Nephron progenitor cell (in vitro differentiated cells): ENCODE measurements around the gene IL1B.

Experiments
- DNase-seq: peaks from one replicate; pipeline ENCODE4 v3.0.0; 2021
- H3K27ac Mint-ChIP-seq: 2 replicates; pipeline ENCODE4 v1.8.0; 2021; ENCODE audit warnings: mild to moderate bottlenecking, moderate library complexity, mixed read lengths
- H3K27me3 Mint-ChIP-seq: 2 replicates; pipeline ENCODE4 v1.8.0; 2021; ENCODE audit warnings: mild to moderate bottlenecking, low read depth, mixed read lengths; ENCODE audit not compliant: poor library complexity
- H3K36me3 Mint-ChIP-seq: 2 replicates; pipeline ENCODE4 v1.8.0; 2021; ENCODE audit warnings: low read depth, mixed read lengths
- H3K4me1 Mint-ChIP-seq: 2 replicates; pipeline ENCODE4 v1.8.0; 2021; ENCODE audit warnings: mixed read lengths
- H3K4me3 Mint-ChIP-seq: 2 replicates; pipeline ENCODE4 v1.8.0; 2021; ENCODE audit warnings: mild to moderate bottlenecking, moderate library complexity, mixed read lengths
- H3K9me3 Mint-ChIP-seq: 2 replicates; pipeline ENCODE4 v1.8.0; 2021; ENCODE audit warnings: mild to moderate bottlenecking, moderate library complexity, mixed read lengths
- TF ChIP-seq, protein P1 (sequence below): fragments of 200-600 bp; sonication (generic); IDR thresholded peaks from 2 replicates; pipeline ENCODE4 v1.5.0; 2021; ENCODE audit warnings: antibody characterized with exemption

IL1B gene

DNA sequence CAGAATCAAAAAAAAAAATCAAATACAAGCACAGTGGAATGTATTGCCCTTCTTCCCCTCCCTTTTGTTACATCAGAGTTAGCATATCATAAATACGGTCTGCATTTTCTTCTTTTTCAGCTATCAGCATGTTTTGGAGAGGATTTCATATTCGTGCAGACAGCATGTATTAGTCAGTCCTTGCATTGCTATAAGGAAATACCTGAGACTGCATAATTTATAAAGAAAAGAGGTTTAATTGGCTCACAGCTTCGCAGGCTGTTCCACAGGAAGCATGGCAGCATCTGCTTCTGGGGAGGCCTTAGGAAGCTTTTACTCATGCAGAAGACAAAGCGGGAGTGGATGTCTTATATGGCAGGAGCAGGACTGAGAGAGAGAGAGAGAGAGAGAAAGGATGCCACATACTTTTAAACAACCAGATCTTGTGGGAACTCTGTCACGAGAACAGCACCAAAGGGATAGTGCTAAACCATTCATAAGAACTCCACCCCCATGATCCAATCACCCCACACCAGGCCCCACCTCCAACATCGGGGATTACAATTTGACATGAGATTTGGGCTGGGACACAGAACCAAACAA, 8.9 kb downstream of the IL1B start:
- Mint-ChIP-seq H3K9me3 (peaks cover 11% of the 10 kb centered on the region), H3K4me1 (peaks cover 8% of the 10 kb centered on the region), H3K27ac (no peak overlapping the region), H3K36me3 (no peaks in the 10 kb centered on the region), H3K27me3 (peaks cover 46% of the 10 kb centered on the region), H3K4me3 (no peak overlapping the region)
- TF ChIP-seq, protein P1, sequence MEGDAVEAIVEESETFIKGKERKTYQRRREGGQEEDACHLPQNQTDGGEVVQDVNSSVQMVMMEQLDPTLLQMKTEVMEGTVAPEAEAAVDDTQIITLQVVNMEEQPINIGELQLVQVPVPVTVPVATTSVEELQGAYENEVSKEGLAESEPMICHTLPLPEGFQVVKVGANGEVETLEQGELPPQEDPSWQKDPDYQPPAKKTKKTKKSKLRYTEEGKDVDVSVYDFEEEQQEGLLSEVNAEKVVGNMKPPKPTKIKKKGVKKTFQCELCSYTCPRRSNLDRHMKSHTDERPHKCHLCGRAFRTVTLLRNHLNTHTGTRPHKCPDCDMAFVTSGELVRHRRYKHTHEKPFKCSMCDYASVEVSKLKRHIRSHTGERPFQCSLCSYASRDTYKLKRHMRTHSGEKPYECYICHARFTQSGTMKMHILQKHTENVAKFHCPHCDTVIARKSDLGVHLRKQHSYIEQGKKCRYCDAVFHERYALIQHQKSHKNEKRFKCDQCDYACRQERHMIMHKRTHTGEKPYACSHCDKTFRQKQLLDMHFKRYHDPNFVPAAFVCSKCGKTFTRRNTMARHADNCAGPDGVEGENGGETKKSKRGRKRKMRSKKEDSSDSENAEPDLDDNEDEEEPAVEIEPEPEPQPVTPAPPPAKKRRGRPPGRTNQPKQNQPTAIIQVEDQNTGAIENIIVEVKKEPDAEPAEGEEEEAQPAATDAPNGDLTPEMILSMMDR = no peak
- no peak for DNase-seq

DNA sequence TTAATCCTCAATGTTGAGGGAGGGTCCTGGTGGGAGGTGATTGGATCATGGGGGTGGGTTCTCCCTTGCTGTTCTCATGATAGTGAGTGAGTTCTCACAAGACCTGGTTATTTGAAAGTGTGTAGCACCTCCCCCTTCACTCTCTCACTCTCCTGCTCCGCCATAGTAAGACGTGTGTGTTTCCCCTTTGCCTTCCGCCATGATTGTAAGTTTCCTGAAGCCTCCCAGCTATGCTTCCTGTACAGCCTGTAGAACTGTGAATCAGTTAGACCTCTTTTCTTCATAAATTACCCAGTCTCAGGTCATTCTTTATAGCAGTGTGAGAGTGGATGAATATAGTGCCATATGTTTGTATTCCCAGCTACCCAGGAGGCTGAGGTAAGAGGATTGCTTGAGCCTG, 9.6 kb downstream of the IL1B start:
- H3K4me3 Mint-ChIP-seq = no peak overlapping the region
- TF ChIP-seq, protein P1 = no peak
- H3K27me3 Mint-ChIP-seq = peaks cover 47% of the 10 kb centered on the region
- DNase-seq = no peak
- H3K9me3 Mint-ChIP-seq = peaks cover 11% of the 10 kb centered on the region
- no peak overlapping the region for H3K27ac Mint-ChIP-seq
- no peaks in the 10 kb centered on the region for H3K36me3 Mint-ChIP-seq
- peaks cover 8% of the 10 kb centered on the region for H3K4me1 Mint-ChIP-seq

- peaks cover 12% of the 10 kb centered on the region for H3K4me1 Mint-ChIP-seq
- H3K27ac Mint-ChIP-seq = no peak overlapping the region
- peaks cover 11% of the 10 kb centered on the region for H3K9me3 Mint-ChIP-seq
- TF ChIP-seq, protein P1 = no peak
- DNase-seq = no peak
- H3K27me3 Mint-ChIP-seq = peaks cover 57% of the 10 kb centered on the region
- no peak overlapping the region for H3K4me3 Mint-ChIP-seq
- no peaks in the 10 kb centered on the region for H3K36me3 Mint-ChIP-seq
Measured at GRCh38 chr2:112825706-112826105, 10.9 kb downstream of the IL1B start.

GRCh38 chr2:112824694-112825085, 11.9 kb downstream of the IL1B start:
- peaks cover 52% of the 10 kb centered on the region for H3K27me3 Mint-ChIP-seq
- H3K27ac Mint-ChIP-seq = no peak overlapping the region
- H3K4me3 Mint-ChIP-seq = no peak overlapping the region
- TF ChIP-seq, protein P1 = no peak
- peaks cover 11% of the 10 kb centered on the region for H3K9me3 Mint-ChIP-seq
- peaks cover 12% of the 10 kb centered on the region for H3K4me1 Mint-ChIP-seq
- no peaks in the 10 kb centered on the region for H3K36me3 Mint-ChIP-seq
- no peak for DNase-seq

- TF ChIP-seq, protein P1 = no peak
- Mint-ChIP-seq H3K4me3 (no peak overlapping the region), H3K36me3 (no peaks in the 10 kb centered on the region), H3K4me1 (peaks cover 25% of the 10 kb centered on the region), H3K27me3 (peaks cover 44% of the 10 kb centered on the region), H3K27ac (no peak overlapping the region), H3K9me3 (peaks cover 11% of the 10 kb centered on the region)
- DNase-seq = no peak
Measured at GRCh38 chr2:112821682-112822081, 14.9 kb downstream of the IL1B start.

- Mint-ChIP-seq H3K9me3 (peaks cover 11% of the 10 kb centered on the region), H3K36me3 (no peaks in the 10 kb centered on the region), H3K4me3 (no peak overlapping the region), H3K27ac (no peak overlapping the region), H3K27me3 (peaks cover 46% of the 10 kb centered on the region), H3K4me1 (peaks cover 25% of the 10 kb centered on the region)
- TF ChIP-seq, protein P1 = no peak
- DNase-seq = no peak
Measured at GRCh38 chr2:112821142-112821541, 15.4 kb downstream of the IL1B start.
